ENCODE measurements around the gene PARD3B. TPM values are rescaled to one million over a fixed set of nuclear protein-coding genes. Genes with fewer than 3 reads are reported as not detected.

The PARD3B gene
- total RNA-seq, 1 experiment from 2014 or later = 7.6 TPM

- Histone ChIP-seq H3F3A (ENCODE audit: insufficient read depth, low read depth) (no peaks in the 10 kb centered on the region), H4K20me1 (ENCODE audit: insufficient read depth) (no peaks in the 10 kb centered on the region), H3K36me3 (ENCODE audit: low read depth) (no peaks in the 10 kb centered on the region), H3K79me2 (ENCODE audit: low read depth) (no peaks in the 10 kb centered on the region), H3K4me3 (no peak overlapping the region), H3K4me1 (replicated peaks; ENCODE audit: insufficient read depth) (no peaks in the 10 kb centered on the region), H3K9me3 (ENCODE audit: insufficient read depth, low read depth) (no peaks in the 10 kb centered on the region), H3K27ac (no peak overlapping the region), H2AFZ (no peak overlapping the region), H3K4me2 (no peak overlapping the region), H3K9me2 (ENCODE audit: insufficient read depth) (no peaks in the 10 kb centered on the region; the same call in 1 of the 2 replicates), H3K27me3 (ENCODE audit: insufficient read depth, low read depth) (no peaks in the 10 kb centered on the region)
- no TSS peak for BruUV-seq (replicated peaks)
- intact Hi-C loops (cut with micrococcal nuclease; ENCODE audit: unreplicated experiment) = no loop called here
- CTCF ChIA-PET = interaction anchor here (0.7 kb wide), 1 partner anchor 176 kb away, joined by 3 read pairs; no protein-coding TSS in a partner anchor
- TF ChIP-seq EZH2 (IDR thresholded peaks at IDR 0.05; ENCODE audit: low read depth) = no peak
- no peak for TF ChIP-seq CTCF (conservative IDR thresholded peaks at IDR 0.05)
- no peak for DNase-seq
- POLR2A ChIA-PET (ENCODE audit: unreplicated experiment) = no interaction called here
Measured at GRCh38 chr2:205010196-205010595, 464.9 kb downstream of the PARD3B start.

GRCh38 chr2:205011031-205011430, 465.8 kb downstream of the PARD3B start:
- CTCF ChIA-PET = no interaction called here
- H3K4me2 ChIP-seq = no peak overlapping the region
- no peak overlapping the region for H2AFZ ChIP-seq

GRCh38 chr2:205012961-205013360, 467.7 kb downstream of the PARD3B start:
- ChIA-PET POLR2A (ENCODE audit: unreplicated experiment) (no interaction called here), CTCF (no interaction called here)
- Histone ChIP-seq H3K36me3 (ENCODE audit: low read depth) (no peaks in the 10 kb centered on the region), H3K9me2 (ENCODE audit: insufficient read depth) (no peaks in the 10 kb centered on the region; the same call in 1 of the 2 replicates), H3K4me1 (replicated peaks; ENCODE audit: insufficient read depth) (no peaks in the 10 kb centered on the region), H3K4me2 (no peak overlapping the region), H3K79me2 (ENCODE audit: low read depth) (no peaks in the 10 kb centered on the region), H3K27ac (no peak overlapping the region), H3K4me3 (no peak overlapping the region), H4K20me1 (ENCODE audit: insufficient read depth) (no peaks in the 10 kb centered on the region), H3K9me3 (ENCODE audit: insufficient read depth, low read depth) (no peaks in the 10 kb centered on the region), H3F3A (ENCODE audit: insufficient read depth, low read depth) (no peaks in the 10 kb centered on the region), H3K27me3 (ENCODE audit: insufficient read depth, low read depth) (no peaks in the 10 kb centered on the region), H2AFZ (no peak overlapping the region)
- intact Hi-C loops (cut with micrococcal nuclease; ENCODE audit: unreplicated experiment) = no loop called here
- BruUV-seq (replicated peaks) = no TSS peak
- TF ChIP-seq CTCF (conservative IDR thresholded peaks at IDR 0.05) (no peak), EZH2 (IDR thresholded peaks at IDR 0.05; ENCODE audit: low read depth) (no peak)
- no peak for DNase-seq

More at GRCh38 chr2:205011031-205011430, 465.8 kb downstream of the PARD3B start:
- no peak overlapping the region for H3K27ac ChIP-seq
- H3K36me3 ChIP-seq (ENCODE audit: low read depth) = no peaks in the 10 kb centered on the region
- BruUV-seq (replicated peaks) = no TSS peak
- POLR2A ChIA-PET (ENCODE audit: unreplicated experiment) = no interaction called here
- no peaks in the 10 kb centered on the region; the same call in 1 of the 2 replicates for H3K9me2 ChIP-seq (ENCODE audit: insufficient read depth)
- no peaks in the 10 kb centered on the region for H3K9me3 ChIP-seq (ENCODE audit: insufficient read depth, low read depth)
- H3K4me3 ChIP-seq = no peak overlapping the region
- no peaks in the 10 kb centered on the region for H3F3A ChIP-seq (ENCODE audit: insufficient read depth, low read depth)
- no peak for DNase-seq
- H4K20me1 ChIP-seq (ENCODE audit: insufficient read depth) = no peaks in the 10 kb centered on the region
- H3K27me3 ChIP-seq (ENCODE audit: insufficient read depth, low read depth) = no peaks in the 10 kb centered on the region
- no peaks in the 10 kb centered on the region for H3K79me2 ChIP-seq (ENCODE audit: low read depth)
- intact Hi-C loops (cut with micrococcal nuclease; ENCODE audit: unreplicated experiment) = no loop called here
- TF ChIP-seq EZH2 (IDR thresholded peaks at IDR 0.05; ENCODE audit: low read depth) (no peak), CTCF (conservative IDR thresholded peaks at IDR 0.05) (no peak)
- H3K4me1 ChIP-seq (replicated peaks; ENCODE audit: insufficient read depth) = no peaks in the 10 kb centered on the region

All from PC-9 (cell line).